GM12878 (cell line): Measurements from ENCODE around the gene PIGZ. TPM values are rescaled to one million over a fixed set of nuclear protein-coding genes. Genes with fewer than 3 reads are reported as not detected.

Experiments
- ATAC-seq: fragments of 200-7000 bp; cut with Tn5 transposase; 3 replicates; pipeline ENCODE4 v1.9.1; 2020; ENCODE audit warnings: mild to moderate bottlenecking, moderate library complexity
- BruUV-seq: library from RNA; stranded (reverse); fragments of 400-500 nt; replicated peaks from 2 replicates; lab custom pipeline; 2021; lab: Mats Ljungman, UMichigan
- CTCF ChIA-PET: fragments of 300-600 bp; sonication (Branson Sonifier 250); formaldehyde crosslinking; extraction: SDS; loops from one replicate; lab custom pipeline; 2021; ENCODE audit warnings: inconsistent platforms; lab: Yijun Ruan, JAX
- POLR2A ChIA-PET: fragments of 350-600 bp; formaldehyde crosslinking; extraction: SDS; loops from one replicate; lab custom pipeline; 2021; ENCODE audit warnings: inconsistent platforms; lab: Charles Lee
- RAD21 ChIA-PET: fragments of 300-600 bp; sonication (Branson Sonifier 250); formaldehyde crosslinking; loops from one replicate; lab custom pipeline; 2023; ENCODE audit warnings: antibody characterized with exemption; ENCODE audit not compliant: unreplicated experiment; lab: Charles Lee
- SMC1A ChIA-PET: fragments of 300-600 bp; sonication (Branson Sonifier 250); formaldehyde crosslinking; loops from one replicate; lab custom pipeline; 2023; ENCODE audit not compliant: unreplicated experiment, uncharacterized antibody; lab: Charles Lee
- DNase-seq: peaks from one replicate; pipeline ENCODE4 v3.0.0-alpha.2; 2011; ENCODE audit warnings: low read depth, low spot score
- FAIRE-seq: peaks from 3 replicates; lab custom pipeline; 2011; peaks lifted over from hg19 to GRCh38; lab: Jason Lieb, UNC
- H2AFZ ChIP-seq: 2 replicates; pipeline ENCODE4 v1.6.0; 2011; ENCODE audit warnings: low read depth, low read length, control low read depth; ENCODE audit not compliant: control insufficient read depth
- H3K27ac ChIP-seq: 2 replicates; pipeline ENCODE4 v1.5.1; 2011; ENCODE audit warnings: control low read depth; ENCODE audit not compliant: control insufficient read depth, insufficient read depth
- H3K27me3 ChIP-seq, 2 experiments: replicated peaks in 1 of 2; 2 replicates each; pipeline versions ENCODE4 v1.6.0 to v1.6.1; 2011; ENCODE audit warnings: low read length in 1 of 2; ENCODE audit not compliant: control insufficient read depth in 2 of 2, insufficient read depth in 2 of 2
- H3K36me3 ChIP-seq, 2 experiments: 2 replicates each; pipeline ENCODE4 v1.5.1; 2011; ENCODE audit warnings: low read length in 1 of 2; ENCODE audit not compliant: control insufficient read depth in 2 of 2, insufficient read depth in 2 of 2
- H3K4me1 ChIP-seq: 2 replicates; pipeline ENCODE4 v1.6.1; 2011; ENCODE audit warnings: mild to moderate bottlenecking, low read length, moderate library complexity, mixed read lengths; ENCODE audit not compliant: control insufficient read depth, insufficient read depth
- H3K4me2 ChIP-seq: 2 replicates; pipeline ENCODE4 v1.6.0; 2011; ENCODE audit warnings: control low read depth; ENCODE audit not compliant: control insufficient read depth, insufficient read depth
- H3K4me3 ChIP-seq: fragments of 200-600 bp; sonication (generic); 2 replicates; pipeline ENCODE4 v1.5.1; 2016
- H3K79me2 ChIP-seq: 2 replicates; pipeline ENCODE4 v1.6.0; 2011; ENCODE audit warnings: low read length; ENCODE audit not compliant: control insufficient read depth, insufficient read depth
- H3K9ac ChIP-seq: 2 replicates; pipeline ENCODE4 v1.8.0; 2011; ENCODE audit warnings: low read length, control low read depth, mixed read lengths; ENCODE audit not compliant: control insufficient read depth, insufficient read depth
- H3K9me3 ChIP-seq: replicated peaks from 3 replicates; pipeline ENCODE4 v1.5.1; 2011; ENCODE audit warnings: mild to moderate bottlenecking, low read length; ENCODE audit not compliant: control insufficient read depth, insufficient read depth
- H4K20me1 ChIP-seq: 2 replicates; pipeline ENCODE4 v1.6.0; 2011; ENCODE audit not compliant: control insufficient read depth, insufficient read depth
- BACH1 ChIP-seq: fragments of 450-650 bp; IDR thresholded peaks from 2 replicates; pipeline ENCODE4 v1.6.1; 2017; ENCODE audit warnings: mild to moderate bottlenecking, borderline replicate concordance
- BCLAF1 ChIP-seq: fragments of 450-650 bp; IDR thresholded peaks from 2 replicates; pipeline ENCODE4 v1.6.1; 2017; ENCODE audit warnings: antibody characterized with exemption, mild to moderate bottlenecking, moderate library complexity
- BRCA1 ChIP-seq: IDR thresholded peaks from 2 replicates; pipeline ENCODE4 v1.6.1; 2011; ENCODE audit warnings: low read depth, low read length, improper control_type of control experiment
- CBX3 ChIP-seq: fragments of 200-600 bp; sonication (generic); IDR thresholded peaks from 2 replicates; pipeline ENCODE4 v1.6.1; 2016; ENCODE audit warnings: low read depth, borderline replicate concordance
- CTCF ChIP-seq, 3 experiments: IDR thresholded peaks in 2 of 3; conservative IDR thresholded peaks in 1 of 3; 2 replicates each; pipeline ENCODE4 v1.5.1; 2011; ENCODE audit warnings: low read depth in 3 of 3, low read length in 3 of 3, mild to moderate bottlenecking in 3 of 3, control low read depth in 2 of 3, moderate library complexity in 2 of 3, inconsistent platforms in 1 of 3, mixed read lengths in 1 of 3; ENCODE audit not compliant: control insufficient read depth in 2 of 3, insufficient read depth in 1 of 3; ENCODE audit errors: extremely low read depth in 1 of 3
- FOS ChIP-seq: IDR thresholded peaks from 3 replicates; pipeline ENCODE4 v1.6.1; 2011; ENCODE audit warnings: borderline replicate concordance; ENCODE audit not compliant: insufficient read length; ENCODE audit errors: extremely low read depth
- FOXM1 ChIP-seq: IDR thresholded peaks from 2 replicates; pipeline ENCODE4 v1.6.1; 2012; ENCODE audit warnings: low read depth, mild to moderate bottlenecking, inconsistent platforms, low read length, moderate library complexity
- HCFC1 ChIP-seq: fragments of 150-350 bp; IDR thresholded peaks from 2 replicates; pipeline ENCODE4 v1.6.1; 2014; ENCODE audit warnings: low read length
- IKZF2 ChIP-seq, 2 experiments: fragments of 450-650 bp; IDR thresholded peaks; 2 replicates each; pipeline ENCODE4 v1.6.1; 2017; ENCODE audit warnings: mild to moderate bottlenecking in 2 of 2, moderate library complexity in 2 of 2
- MEF2A ChIP-seq: IDR thresholded peaks from 2 replicates; pipeline ENCODE4 v1.6.1; 2011; ENCODE audit warnings: low read depth, mild to moderate bottlenecking, low read length, moderate library complexity; ENCODE audit not compliant: insufficient read depth
- SIX5 ChIP-seq: IDR thresholded peaks from 2 replicates; pipeline ENCODE4 v1.6.1; 2011; ENCODE audit warnings: mild to moderate bottlenecking, low read depth, low read length, moderate library complexity; ENCODE audit not compliant: severe bottlenecking
- TCF7 ChIP-seq: IDR thresholded peaks from 2 replicates; pipeline ENCODE4 v1.6.1; 2014; ENCODE audit warnings: antibody characterized with exemption, borderline replicate concordance
- YY1 ChIP-seq: IDR thresholded peaks from 2 replicates; pipeline ENCODE4 v1.6.1; 2011; ENCODE audit warnings: low read depth, mild to moderate bottlenecking, low read length
- ZNF622 ChIP-seq: fragments of 450-650 bp; IDR thresholded peaks from 2 replicates; pipeline ENCODE4 v1.6.1; 2017; ENCODE audit warnings: mild to moderate bottlenecking, inconsistent platforms
- WGBS: methylation state at CpG from one replicate; pipeline ENCODE4 v1.1.6; 2016; ENCODE audit warnings: low lambda C conversion rate; ENCODE audit not compliant: insufficient replicate concordance, insufficient coverage; ENCODE audit errors: missing lambda C conversion rate; 5-methylcytosine and 5-hydroxymethylcytosine counted together
- in situ Hi-C: fragments of 300-500 bp; cut with MboI; formaldehyde crosslinking; loops from 9 replicates; pipeline ENCODE4 v1.14.3; 2018; ENCODE audit warnings: mixed read lengths
- intact Hi-C: fragments of 100-400 bp; cut with micrococcal nuclease; formaldehyde crosslinking; loops from one replicate; pipeline ENCODE4 v1.14.2; 2022; ENCODE audit not compliant: unreplicated experiment
- polyA plus RNA-seq, 11 experiments: library from polyadenylated mRNA; depleted of rRNA in 4 of 11; unstranded in 6 of 11; stranded (reverse) in 5 of 11; fragments of >200 nt; fragmentation: Nextera tagmentation in 4 of 11; fragmentation: Illumina TruSeq in 1 of 11; extraction: Ambion mirVana in 4 of 11; extraction: Trizol in 1 of 11; gene quantifications; 1 replicate in 1 of 11; 2 replicates in 10 of 11; pipeline versions ENCODE4 v1.2.1 to v1.2.3, GENCODE V29; 2011 to 2016; ENCODE audit warnings: inconsistent platforms in 2 of 11, missing spikeins in 2 of 11, low read depth in 1 of 11
- total RNA-seq, 4 experiments: library from RNA; depleted of rRNA in 3 of 4; stranded (reverse); fragments of >200 nt in 3 of 4; fragmentation: Illumina TruSeq in 1 of 4; extraction: Trizol in 1 of 4; gene quantifications; 2 replicates each; pipeline versions ENCODE4 v1.2.1 to v1.2.3, GENCODE V29; 2013 to 2021

Gene PIGZ
- total and polyA plus RNA-seq, 10 of the 15 experiments (the other 5 are each of a cell fraction or from before 2014, with no cell fraction given), result 0.06 to 1.2 (median 0.64) TPM

- ATAC-seq (no peak), DNase-seq (no peak), FAIRE-seq (no peak)
- Histone ChIP-seq H3K27ac (no peak overlapping the region), H3K9ac (no peak overlapping the region), H3K9me3 (no peaks in the 10 kb centered on the region), H3K27me3 (no peaks in the 10 kb centered on the region), H4K20me1 (no peaks in the 10 kb centered on the region), H2AFZ (no peak overlapping the region), H3K4me3 (no peak overlapping the region), H3K79me2 (peaks cover 50% of the 10 kb centered on the region), H3K4me1 (peaks cover 5% of the 10 kb centered on the region; the same call in 1 of the 2 replicates), H3K4me2 (no peak overlapping the region), H3K36me3 (peaks cover 13 to 29% of the 10 kb centered on the region in 2 experiments)
- TF ChIP-seq CBX3 (no peak), MEF2A (no peak), ZNF622 (no peak)
- in situ Hi-C loops (no loop called here), intact Hi-C loops (loop anchor here (1.0 kb wide), 1 partner anchor 66 kb away; no protein-coding TSS in a partner anchor)
- ChIA-PET CTCF (interaction anchor here (5.1 kb wide), 1 partner anchor 100 kb away, joined by 39 read pairs; no protein-coding TSS in a partner anchor), RAD21 (no interaction called here), SMC1A (interaction anchor here (1.0 to 5.5 kb wide), 2 partner anchors 7 to 238 kb away, joined by 3 to 38 read pairs; no protein-coding TSS in a partner anchor), POLR2A (no interaction called here)
- 100% methylated on average over 2 of the region's 2 CpGs for WGBS
- no TSS peak for BruUV-seq
Measured at GRCh38 chr3:196938124-196938523, 30.5 kb downstream of the PIGZ start.

GRCh38 chr3:196936288-196936687 lies 32.3 kb downstream of the PIGZ start:
- Histone ChIP-seq H3K36me3 (peaks cover 13 to 29% of the 10 kb centered on the region in 2 experiments), H3K4me2 (no peak overlapping the region), H3K9ac (no peak overlapping the region), H2AFZ (no peak overlapping the region), H3K79me2 (peaks cover 31% of the 10 kb centered on the region), H3K27me3 (no peaks in the 10 kb centered on the region), H3K27ac (no peak overlapping the region), H3K4me3 (no peak overlapping the region), H3K4me1 (peaks cover 20% of the 10 kb centered on the region; the same call in 1 of the 2 replicates), H3K9me3 (no peaks in the 10 kb centered on the region), H4K20me1 (no peaks in the 10 kb centered on the region)
- ChIA-PET SMC1A (no interaction called here), CTCF (no interaction called here), POLR2A (no interaction called here), RAD21 (no interaction called here)
- BruUV-seq, result TSS peak; percentile 61
- WGBS, result 100% methylated on average over 3 of the region's 3 CpGs
- intact Hi-C loops, result no loop called here
- in situ Hi-C loops, result no loop called here
- ATAC-seq, result no peak
- DNase-seq, result no peak
- no peak for FAIRE-seq
- TF ChIP-seq FOXM1 (no peak), HCFC1 (no peak), TCF7 (no peak), IKZF2 (IDR thresholded peaks at IDR 0.05) (no peak), YY1 (no peak), BACH1 (no peak), BCLAF1 (no peak), BRCA1 (no peak), FOS (no peak), SIX5 (no peak), CTCF (IDR thresholded peaks at IDR 0.05 in 2 of 3, conservative IDR thresholded peaks at IDR 0.05 in 1 of 3; ENCODE audit: control insufficient read depth in 2 of 3, extremely low read depth in 1 of 3, insufficient read depth in 1 of 3, low read depth in 3 of 3, low read length in 3 of 3) (no peak), ZNF622 (no peak)
